GM21717 (cell line): ENCODE results near the gene OBSCN.

Experiments
- ATAC-seq: cut with Tn5 transposase; IDR thresholded peaks from one replicate; pipeline ENCODE4 v1.9.1; 2021; ENCODE audit warnings: mild to moderate bottlenecking, moderate library complexity; ENCODE audit not compliant: unreplicated experiment

The OBSCN gene

DNA sequence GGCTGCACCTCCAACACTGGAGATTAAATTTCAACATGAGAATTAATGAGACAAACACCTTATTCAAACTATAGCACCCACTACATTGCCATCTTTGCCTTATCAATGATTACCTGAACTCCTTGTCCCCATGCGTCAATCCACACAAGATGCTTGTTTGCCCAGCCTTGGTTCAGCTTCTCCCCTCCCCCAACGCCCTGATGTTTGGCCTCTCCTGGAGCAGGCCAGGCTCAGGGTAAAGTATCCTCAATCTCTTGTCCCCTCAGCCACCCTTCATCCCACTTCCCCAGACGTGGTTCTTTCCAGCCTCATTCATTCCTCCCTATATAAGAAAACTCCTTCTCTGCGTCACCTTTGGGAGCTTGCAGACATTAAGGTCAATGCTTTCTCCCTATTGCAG is 220.6 kb downstream of the OBSCN start:
- ATAC-seq = no peak
